DOHH2 (cell line): ENCODE measurements around the gene GFRA1.

Experiments
- H3F3A ChIP-seq: fragments of 200-600 bp; sonication (generic), shearing (Covaris generic); 2 replicates; pipeline ENCODE4 v1.6.0; 2016; ENCODE audit warnings: antibody characterized with exemption, mild to moderate bottlenecking; ENCODE audit not compliant: control insufficient read depth, insufficient read depth
- H3K27ac ChIP-seq: fragments of 200-600 bp; sonication (generic); 2 replicates; pipeline ENCODE4 v1.5.1; 2014; ENCODE audit warnings: low read depth, mild to moderate bottlenecking, low read length, moderate library complexity
- H3K27me3 ChIP-seq: fragments of 200-600 bp; sonication (generic); 2 replicates; pipeline ENCODE4 v1.6.1; 2014; ENCODE audit warnings: mild to moderate bottlenecking, low read length, mixed read lengths; ENCODE audit not compliant: control insufficient read depth
- H3K36me3 ChIP-seq: fragments of 200-600 bp; sonication (generic); 2 replicates; pipeline ENCODE4 v1.6.1; 2014; ENCODE audit warnings: mild to moderate bottlenecking, low read length, moderate library complexity, mixed read lengths; ENCODE audit not compliant: control insufficient read depth
- H3K4me1 ChIP-seq: fragments of 200-600 bp; sonication (generic); 2 replicates; pipeline ENCODE4 v1.6.1; 2014; ENCODE audit warnings: mild to moderate bottlenecking, low read length, mixed read lengths; ENCODE audit not compliant: control insufficient read depth
- H3K4me2 ChIP-seq: fragments of 200-600 bp; sonication (generic); 2 replicates; pipeline ENCODE4 v1.6.0; 2014; ENCODE audit warnings: mild to moderate bottlenecking, low read length, moderate library complexity
- H3K4me3 ChIP-seq: fragments of 200-600 bp; sonication (generic); 2 replicates; pipeline ENCODE4 v1.5.1; 2014; ENCODE audit warnings: mild to moderate bottlenecking, low read length, mixed read lengths
- H3K79me2 ChIP-seq: fragments of 200-600 bp; sonication (generic); 2 replicates; pipeline ENCODE4 v1.6.1; 2014; ENCODE audit warnings: mild to moderate bottlenecking, low read length, mixed read lengths; ENCODE audit not compliant: control insufficient read depth
- H3K9me2 ChIP-seq: fragments of 200-600 bp; sonication (generic); replicated peaks from 2 replicates; pipeline ENCODE4 v1.6.1; 2014; ENCODE audit warnings: mild to moderate bottlenecking, low read length, mixed read lengths; ENCODE audit not compliant: control insufficient read depth
- H3K9me3 ChIP-seq: fragments of 200-600 bp; sonication (generic); 2 replicates; pipeline ENCODE4 v1.6.1; 2014; ENCODE audit warnings: antibody characterized with exemption, low read length, mixed read lengths; ENCODE audit not compliant: control insufficient read depth, insufficient read depth
- H4K20me1 ChIP-seq: fragments of 200-600 bp; sonication (generic); 2 replicates; pipeline ENCODE4 v1.6.0; 2014; ENCODE audit warnings: low read depth, mild to moderate bottlenecking, antibody characterized with exemption, low read length, moderate library complexity; ENCODE audit not compliant: control insufficient read depth, insufficient read depth
- EZH2phosphoT487 ChIP-seq: fragments of 200-600 bp; sonication (generic); IDR thresholded peaks from 2 replicates; pipeline ENCODE4 v1.6.1; 2017; ENCODE audit warnings: borderline replicate concordance, mild to moderate bottlenecking, antibody characterized with exemption, low read length, moderate library complexity, mixed read lengths
- TF ChIP-seq, protein P1 (sequence below): fragments of 200-600 bp; sonication (generic); IDR thresholded peaks from one replicate; pipeline ENCODE4 v1.5.1; 2014; ENCODE audit warnings: antibody characterized with exemption, mild to moderate bottlenecking, low read depth, low read length; ENCODE audit not compliant: poor library complexity, severe bottlenecking

GFRA1 gene

GRCh38 chr10:116111483-116112095 lies 161.4 kb downstream of the GFRA1 start:
- H3K36me3 ChIP-seq = no peaks in the 10 kb centered on the region
- no peaks in the 10 kb centered on the region for H3K27me3 ChIP-seq
- H3K4me1 ChIP-seq = no peaks in the 10 kb centered on the region
- no peak overlapping the region for H3K4me2 ChIP-seq
- no peaks in the 10 kb centered on the region for H3F3A ChIP-seq
- no peak overlapping the region for H3K4me3 ChIP-seq
- no peaks in the 10 kb centered on the region for H3K79me2 ChIP-seq
- TF ChIP-seq, protein P1, sequence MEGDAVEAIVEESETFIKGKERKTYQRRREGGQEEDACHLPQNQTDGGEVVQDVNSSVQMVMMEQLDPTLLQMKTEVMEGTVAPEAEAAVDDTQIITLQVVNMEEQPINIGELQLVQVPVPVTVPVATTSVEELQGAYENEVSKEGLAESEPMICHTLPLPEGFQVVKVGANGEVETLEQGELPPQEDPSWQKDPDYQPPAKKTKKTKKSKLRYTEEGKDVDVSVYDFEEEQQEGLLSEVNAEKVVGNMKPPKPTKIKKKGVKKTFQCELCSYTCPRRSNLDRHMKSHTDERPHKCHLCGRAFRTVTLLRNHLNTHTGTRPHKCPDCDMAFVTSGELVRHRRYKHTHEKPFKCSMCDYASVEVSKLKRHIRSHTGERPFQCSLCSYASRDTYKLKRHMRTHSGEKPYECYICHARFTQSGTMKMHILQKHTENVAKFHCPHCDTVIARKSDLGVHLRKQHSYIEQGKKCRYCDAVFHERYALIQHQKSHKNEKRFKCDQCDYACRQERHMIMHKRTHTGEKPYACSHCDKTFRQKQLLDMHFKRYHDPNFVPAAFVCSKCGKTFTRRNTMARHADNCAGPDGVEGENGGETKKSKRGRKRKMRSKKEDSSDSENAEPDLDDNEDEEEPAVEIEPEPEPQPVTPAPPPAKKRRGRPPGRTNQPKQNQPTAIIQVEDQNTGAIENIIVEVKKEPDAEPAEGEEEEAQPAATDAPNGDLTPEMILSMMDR = no peak
- TF ChIP-seq EZH2phosphoT487 = no peak
- no peaks in the 10 kb centered on the region for H4K20me1 ChIP-seq
- H3K9me2 ChIP-seq = no peaks in the 10 kb centered on the region
- no peaks in the 10 kb centered on the region for H3K9me3 ChIP-seq
- no peak overlapping the region for H3K27ac ChIP-seq

GRCh38 chr10:116110736-116111135 lies 162.3 kb downstream of the GFRA1 start:
- Histone ChIP-seq H3K36me3 (no peaks in the 10 kb centered on the region), H3K79me2 (no peaks in the 10 kb centered on the region), H3K27ac (no peak overlapping the region), H3K4me2 (no peak overlapping the region), H3K27me3 (no peaks in the 10 kb centered on the region), H3K9me2 (no peaks in the 10 kb centered on the region), H3K4me3 (no peak overlapping the region), H4K20me1 (no peaks in the 10 kb centered on the region), H3K9me3 (no peaks in the 10 kb centered on the region), H3K4me1 (no peaks in the 10 kb centered on the region), H3F3A (no peaks in the 10 kb centered on the region)
- no peak for TF ChIP-seq EZH2phosphoT487
- TF ChIP-seq, protein P1 = no peak

DNA sequence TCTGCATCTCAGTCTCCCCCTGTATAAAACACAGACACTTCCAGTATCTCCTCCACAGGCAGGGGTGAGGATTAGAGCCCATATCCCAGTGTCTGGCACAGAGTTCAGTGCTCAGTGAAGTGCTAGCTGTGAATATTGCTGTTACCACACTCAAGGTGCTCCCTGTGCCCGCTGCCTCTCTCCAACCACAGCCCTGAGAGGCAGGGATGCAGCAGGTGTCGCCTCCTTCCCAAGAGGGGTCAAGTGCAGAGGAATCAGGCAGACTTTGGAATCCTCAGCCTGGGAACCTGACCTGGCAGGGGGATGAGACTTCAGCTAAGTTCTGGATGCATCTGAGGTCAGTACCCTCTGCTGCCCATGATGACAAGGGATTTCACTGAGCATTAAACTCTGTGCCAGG lies 163.1 kb downstream of the GFRA1 start:
- no peaks in the 10 kb centered on the region for H3K79me2 ChIP-seq
- no peaks in the 10 kb centered on the region for H3K36me3 ChIP-seq
- H4K20me1 ChIP-seq = no peaks in the 10 kb centered on the region

More for the DNA sequence above, 163.1 kb downstream of the GFRA1 start:
- H3K9me2 ChIP-seq = no peaks in the 10 kb centered on the region
- no peaks in the 10 kb centered on the region for H3K9me3 ChIP-seq
- H3K4me2 ChIP-seq = no peak overlapping the region
- no peak overlapping the region for H3K27ac ChIP-seq
- H3K4me3 ChIP-seq = no peak overlapping the region
- no peaks in the 10 kb centered on the region for H3K27me3 ChIP-seq
- no peaks in the 10 kb centered on the region for H3F3A ChIP-seq
- TF ChIP-seq, protein P1 = no peak
- TF ChIP-seq EZH2phosphoT487 = no peak
- H3K4me1 ChIP-seq = no peaks in the 10 kb centered on the region
